ENCODE data around the gene CENPO. TPM values are rescaled to one million over a fixed set of nuclear protein-coding genes. Genes with fewer than 3 reads are reported as not detected.

CENPO gene
- total RNA-seq, 1 experiment from 2014 or later: 39.3 TPM

DNA sequence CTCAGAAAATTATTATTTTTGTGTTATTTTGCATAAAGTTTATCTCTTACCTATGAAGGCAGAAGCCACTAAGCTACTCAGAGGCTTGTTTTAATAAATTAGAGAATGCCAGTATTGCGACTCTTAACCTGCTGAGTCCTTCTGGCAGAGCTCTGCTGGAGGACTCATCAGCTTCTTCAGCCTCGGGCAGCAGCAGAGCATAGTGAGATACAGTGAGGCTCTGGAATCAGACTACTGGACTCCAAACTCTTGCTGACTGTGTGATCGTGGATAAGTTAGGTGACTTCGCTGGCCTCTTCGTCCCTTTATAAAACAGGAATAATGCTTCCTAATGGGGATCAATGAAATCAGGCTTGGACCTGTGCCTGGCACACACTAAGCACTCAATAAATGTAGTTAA, 1.8 kb upstream of the CENPO start:
- no TSS peak for BruUV-seq (replicated peaks)
- ChIA-PET POLR2A (interaction anchor here (0.6 kb wide), 1 partner anchor 44 kb away, joined by 4 read pairs; no protein-coding TSS in a partner anchor), CTCF (interaction anchor here (0.7 to 1.0 kb wide), 2 partner anchors 13 to 382 kb away, joined by 3 to 15 read pairs; no protein-coding TSS in a partner anchor)
- intact Hi-C loops (cut with micrococcal nuclease; ENCODE audit: unreplicated experiment): no loop called here
- Histone ChIP-seq H3K27me3 (ENCODE audit: control insufficient read depth, insufficient read depth, low read length) (no peaks in the 10 kb centered on the region), H3K27ac (ENCODE audit: low read length) (peak overlapping the region; percentile 89), H3K4me1 (ENCODE audit: control insufficient read depth, insufficient read depth, low read length) (peaks cover 27% of the 10 kb centered on the region), H3K36me3 (ENCODE audit: control insufficient read depth, insufficient read depth, low read length) (peaks cover 6% of the 10 kb centered on the region; the same call in 1 of the 2 replicates), H3K4me3 (ENCODE audit: low read depth in 2 of 2, low read length in 2 of 2) (peak overlapping the region; percentile 70 to 80; a peak in 3 of 4 replicates), H3K9me3 (ENCODE audit: control insufficient read depth, insufficient read depth, low read depth, low read length) (no peaks in the 10 kb centered on the region)
- in situ Hi-C loops (cut with HindIII; ENCODE audit: low pct_unique_long_range_greater_than_20kb, low sequenced_read_pairs): no loop called here
- ATAC-seq (no peak), DNase-seq (ENCODE audit: low read depth, low spot score) (no peak)
- no peak for TF ChIP-seq TCF7L2 (IDR thresholded peaks at IDR 0.05; ENCODE audit: low read depth, low read length)
- TF ChIP-seq, protein P1, sequence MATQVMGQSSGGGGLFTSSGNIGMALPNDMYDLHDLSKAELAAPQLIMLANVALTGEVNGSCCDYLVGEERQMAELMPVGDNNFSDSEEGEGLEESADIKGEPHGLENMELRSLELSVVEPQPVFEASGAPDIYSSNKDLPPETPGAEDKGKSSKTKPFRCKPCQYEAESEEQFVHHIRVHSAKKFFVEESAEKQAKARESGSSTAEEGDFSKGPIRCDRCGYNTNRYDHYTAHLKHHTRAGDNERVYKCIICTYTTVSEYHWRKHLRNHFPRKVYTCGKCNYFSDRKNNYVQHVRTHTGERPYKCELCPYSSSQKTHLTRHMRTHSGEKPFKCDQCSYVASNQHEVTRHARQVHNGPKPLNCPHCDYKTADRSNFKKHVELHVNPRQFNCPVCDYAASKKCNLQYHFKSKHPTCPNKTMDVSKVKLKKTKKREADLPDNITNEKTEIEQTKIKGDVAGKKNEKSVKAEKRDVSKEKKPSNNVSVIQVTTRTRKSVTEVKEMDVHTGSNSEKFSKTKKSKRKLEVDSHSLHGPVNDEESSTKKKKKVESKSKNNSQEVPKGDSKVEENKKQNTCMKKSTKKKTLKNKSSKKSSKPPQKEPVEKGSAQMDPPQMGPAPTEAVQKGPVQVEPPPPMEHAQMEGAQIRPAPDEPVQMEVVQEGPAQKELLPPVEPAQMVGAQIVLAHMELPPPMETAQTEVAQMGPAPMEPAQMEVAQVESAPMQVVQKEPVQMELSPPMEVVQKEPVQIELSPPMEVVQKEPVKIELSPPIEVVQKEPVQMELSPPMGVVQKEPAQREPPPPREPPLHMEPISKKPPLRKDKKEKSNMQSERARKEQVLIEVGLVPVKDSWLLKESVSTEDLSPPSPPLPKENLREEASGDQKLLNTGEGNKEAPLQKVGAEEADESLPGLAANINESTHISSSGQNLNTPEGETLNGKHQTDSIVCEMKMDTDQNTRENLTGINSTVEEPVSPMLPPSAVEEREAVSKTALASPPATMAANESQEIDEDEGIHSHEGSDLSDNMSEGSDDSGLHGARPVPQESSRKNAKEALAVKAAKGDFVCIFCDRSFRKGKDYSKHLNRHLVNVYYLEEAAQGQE (IDR thresholded peaks at IDR 0.05; ENCODE audit: insufficient read depth in 1 of 2, low read depth in 2 of 2, low read length in 1 of 2): 0 out of 4 replicates have a peak, but pooled peaks of 1 of the 2 experiments have one; percentile 12

DNA sequence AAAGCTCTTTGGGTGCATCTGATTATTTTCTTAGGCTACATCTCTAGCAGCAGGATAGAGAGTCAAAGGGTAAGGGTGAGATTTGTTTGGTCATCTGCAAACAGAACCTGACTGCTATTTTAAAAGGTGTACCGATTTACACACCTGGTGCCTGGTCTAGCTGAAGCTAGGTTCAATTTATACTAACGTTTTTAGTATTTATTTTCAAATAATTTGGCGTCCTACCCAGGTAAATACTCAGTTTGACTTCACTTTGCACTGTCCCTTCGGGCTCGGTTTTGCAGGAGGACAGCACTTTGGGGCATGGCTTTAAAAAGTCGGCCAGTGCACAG, 717 bp upstream of the CENPO start:
- H3K4me1 ChIP-seq (ENCODE audit: control insufficient read depth, insufficient read depth, low read length): peaks cover 27% of the 10 kb centered on the region
- no peaks in the 10 kb centered on the region for H3K27me3 ChIP-seq (ENCODE audit: control insufficient read depth, insufficient read depth, low read length)
- no peak for ATAC-seq
- peak overlapping the region; percentile 89 for H3K27ac ChIP-seq (ENCODE audit: low read length)
- H3K4me3 ChIP-seq (ENCODE audit: low read depth in 2 of 2, low read length in 2 of 2): peak overlapping the region; percentile 70 to 80
- BruUV-seq (replicated peaks): TSS peak; percentile 93
- ChIA-PET CTCF (interaction anchor here (0.6 kb wide), 1 partner anchor 158 kb away, joined by 3 read pairs; no protein-coding TSS in a partner anchor), POLR2A (interaction anchor here (0.8 kb wide), 1 partner anchor 17 kb away, joined by 3 read pairs; no protein-coding TSS in a partner anchor)
- TF ChIP-seq SIN3A (IDR thresholded peaks at IDR 0.05; ENCODE audit: borderline replicate concordance, insufficient read depth, low read depth, low read length): no peak
- H3K9me3 ChIP-seq (ENCODE audit: control insufficient read depth, insufficient read depth, low read depth, low read length): no peaks in the 10 kb centered on the region
- intact Hi-C loops (cut with micrococcal nuclease; ENCODE audit: unreplicated experiment) (no loop called here), in situ Hi-C loops (cut with HindIII; ENCODE audit: low pct_unique_long_range_greater_than_20kb, low sequenced_read_pairs) (no loop called here)
- DNase-seq (ENCODE audit: low read depth, low spot score): no peak
- H3K36me3 ChIP-seq (ENCODE audit: control insufficient read depth, insufficient read depth, low read length): peaks cover 6% of the 10 kb centered on the region; the same call in 1 of the 2 replicates

DNA sequence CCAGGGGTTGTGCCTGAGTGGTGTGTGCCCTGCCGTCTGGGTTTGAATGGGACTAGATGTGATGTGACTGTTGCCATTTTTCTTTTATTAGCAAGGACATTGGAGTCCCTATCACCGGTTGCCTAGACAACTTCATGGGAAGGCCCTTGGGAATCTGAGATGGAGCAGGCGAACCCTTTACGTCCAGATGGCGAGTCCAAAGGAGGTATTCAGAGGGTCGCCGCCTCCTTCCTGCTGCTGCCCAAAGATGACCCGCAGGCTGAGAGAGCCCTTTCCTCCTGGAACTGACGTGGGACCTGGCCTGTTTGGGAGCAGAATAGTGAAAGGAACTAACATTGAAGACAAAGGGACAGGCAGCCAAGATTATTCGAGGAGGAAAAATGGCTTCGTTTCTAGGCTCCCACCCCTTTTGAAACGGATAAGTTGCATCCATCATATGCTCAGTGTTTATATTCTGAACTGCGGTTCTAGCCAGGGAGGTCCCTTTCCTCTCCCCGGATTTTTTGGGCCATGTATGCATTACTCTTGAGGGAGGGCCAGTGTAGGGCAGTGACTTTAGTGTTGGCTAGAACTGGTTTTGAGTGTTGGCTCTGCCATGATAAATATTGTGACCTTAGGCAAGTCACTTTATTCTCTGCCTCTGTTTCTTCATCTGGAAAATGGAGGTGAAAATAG, 673 bp downstream of the CENPO start:
- TSS peak; percentile 94 for BruUV-seq (replicated peaks)
- TF ChIP-seq, protein P2, sequence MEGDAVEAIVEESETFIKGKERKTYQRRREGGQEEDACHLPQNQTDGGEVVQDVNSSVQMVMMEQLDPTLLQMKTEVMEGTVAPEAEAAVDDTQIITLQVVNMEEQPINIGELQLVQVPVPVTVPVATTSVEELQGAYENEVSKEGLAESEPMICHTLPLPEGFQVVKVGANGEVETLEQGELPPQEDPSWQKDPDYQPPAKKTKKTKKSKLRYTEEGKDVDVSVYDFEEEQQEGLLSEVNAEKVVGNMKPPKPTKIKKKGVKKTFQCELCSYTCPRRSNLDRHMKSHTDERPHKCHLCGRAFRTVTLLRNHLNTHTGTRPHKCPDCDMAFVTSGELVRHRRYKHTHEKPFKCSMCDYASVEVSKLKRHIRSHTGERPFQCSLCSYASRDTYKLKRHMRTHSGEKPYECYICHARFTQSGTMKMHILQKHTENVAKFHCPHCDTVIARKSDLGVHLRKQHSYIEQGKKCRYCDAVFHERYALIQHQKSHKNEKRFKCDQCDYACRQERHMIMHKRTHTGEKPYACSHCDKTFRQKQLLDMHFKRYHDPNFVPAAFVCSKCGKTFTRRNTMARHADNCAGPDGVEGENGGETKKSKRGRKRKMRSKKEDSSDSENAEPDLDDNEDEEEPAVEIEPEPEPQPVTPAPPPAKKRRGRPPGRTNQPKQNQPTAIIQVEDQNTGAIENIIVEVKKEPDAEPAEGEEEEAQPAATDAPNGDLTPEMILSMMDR (IDR thresholded peaks at IDR 0.05): no peak
- TF ChIP-seq POLR2AphosphoS5 (IDR thresholded peaks at IDR 0.05; ENCODE audit: low read depth, low read length): no peak
- no peak for TF ChIP-seq TCF7L2 (IDR thresholded peaks at IDR 0.05; ENCODE audit: low read depth, low read length)
- TF ChIP-seq, protein P1 (IDR thresholded peaks at IDR 0.05; ENCODE audit: insufficient read depth in 1 of 2, low read depth in 2 of 2, low read length in 1 of 2): no peak
- TF ChIP-seq SIN3A (IDR thresholded peaks at IDR 0.05; ENCODE audit: borderline replicate concordance, insufficient read depth, low read depth, low read length): no peak

More for the DNA sequence above, 673 bp downstream of the CENPO start:
- Histone ChIP-seq H3K27me3 (ENCODE audit: control insufficient read depth, insufficient read depth, low read length) (no peaks in the 10 kb centered on the region), H3K4me1 (ENCODE audit: control insufficient read depth, insufficient read depth, low read length) (peaks cover 27% of the 10 kb centered on the region), H3K27ac (ENCODE audit: low read length) (peak overlapping the region; percentile 89), H3K9me3 (ENCODE audit: control insufficient read depth, insufficient read depth, low read depth, low read length) (no peaks in the 10 kb centered on the region), H3K4me3 (ENCODE audit: low read depth in 2 of 2, low read length in 2 of 2) (peak overlapping the region; percentile 70 to 80), H3K36me3 (ENCODE audit: control insufficient read depth, insufficient read depth, low read length) (peaks cover 6% of the 10 kb centered on the region; the same call in 1 of the 2 replicates)
- intact Hi-C loops (cut with micrococcal nuclease; ENCODE audit: unreplicated experiment): no loop called here
- DNase-seq (ENCODE audit: low read depth, low spot score) (no peak), ATAC-seq (no peak; the same call in 1 of the 2 replicates)
- in situ Hi-C loops (cut with HindIII; ENCODE audit: low pct_unique_long_range_greater_than_20kb, low sequenced_read_pairs): no loop called here
- ChIA-PET CTCF (no interaction called here), POLR2A (no interaction called here)
